ENCODE measurements around the gene USP5.

Gene USP5

DNA sequence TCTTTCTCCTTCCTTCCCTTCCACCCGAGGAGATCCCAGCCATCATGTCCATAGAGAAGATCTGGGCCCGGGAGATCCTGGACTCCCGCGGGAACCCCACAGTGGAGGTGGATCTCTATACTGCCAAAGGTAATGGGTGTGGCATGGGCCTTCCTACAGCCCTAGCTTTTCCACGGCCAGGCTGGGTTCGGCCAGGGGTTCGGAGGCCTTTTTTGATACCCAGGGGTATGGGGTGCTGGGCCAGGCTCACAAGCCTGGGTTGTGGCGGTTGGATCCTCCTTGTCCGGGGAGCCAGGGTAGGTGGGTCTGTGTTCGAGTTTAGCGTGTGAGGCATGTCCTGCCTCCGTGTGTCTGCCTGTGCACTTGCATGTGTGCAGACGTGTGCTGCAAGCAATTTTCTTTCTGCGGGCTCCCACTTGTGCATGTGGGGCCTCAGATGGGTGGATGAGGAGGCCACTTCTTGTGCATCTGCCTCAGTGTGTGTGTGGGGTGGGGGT lies 63.9 kb downstream of the USP5 start:
- TF ChIP-seq, protein P1, sequence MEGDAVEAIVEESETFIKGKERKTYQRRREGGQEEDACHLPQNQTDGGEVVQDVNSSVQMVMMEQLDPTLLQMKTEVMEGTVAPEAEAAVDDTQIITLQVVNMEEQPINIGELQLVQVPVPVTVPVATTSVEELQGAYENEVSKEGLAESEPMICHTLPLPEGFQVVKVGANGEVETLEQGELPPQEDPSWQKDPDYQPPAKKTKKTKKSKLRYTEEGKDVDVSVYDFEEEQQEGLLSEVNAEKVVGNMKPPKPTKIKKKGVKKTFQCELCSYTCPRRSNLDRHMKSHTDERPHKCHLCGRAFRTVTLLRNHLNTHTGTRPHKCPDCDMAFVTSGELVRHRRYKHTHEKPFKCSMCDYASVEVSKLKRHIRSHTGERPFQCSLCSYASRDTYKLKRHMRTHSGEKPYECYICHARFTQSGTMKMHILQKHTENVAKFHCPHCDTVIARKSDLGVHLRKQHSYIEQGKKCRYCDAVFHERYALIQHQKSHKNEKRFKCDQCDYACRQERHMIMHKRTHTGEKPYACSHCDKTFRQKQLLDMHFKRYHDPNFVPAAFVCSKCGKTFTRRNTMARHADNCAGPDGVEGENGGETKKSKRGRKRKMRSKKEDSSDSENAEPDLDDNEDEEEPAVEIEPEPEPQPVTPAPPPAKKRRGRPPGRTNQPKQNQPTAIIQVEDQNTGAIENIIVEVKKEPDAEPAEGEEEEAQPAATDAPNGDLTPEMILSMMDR (IDR thresholded peaks at IDR 0.05; ENCODE audit: low read depth, low read length, missing control alignments) = no peak
- no peak overlapping the region for H3K4me3 ChIP-seq (replicated peaks; ENCODE audit: low read depth, low read length)
- DNase-seq (ENCODE audit: extremely low read depth, low read depth) = no peak

Data from HFF-Myc (cell line).